ENCODE results near the gene SEPTIN8. TPM values are rescaled to one million over a fixed set of nuclear protein-coding genes. Genes with fewer than 3 reads are reported as not detected.

Gene SEPTIN8
- polyA plus RNA-seq, 1 of the 3 experiments (the other 2 are of a cell fraction) = 54.9 TPM

DNA sequence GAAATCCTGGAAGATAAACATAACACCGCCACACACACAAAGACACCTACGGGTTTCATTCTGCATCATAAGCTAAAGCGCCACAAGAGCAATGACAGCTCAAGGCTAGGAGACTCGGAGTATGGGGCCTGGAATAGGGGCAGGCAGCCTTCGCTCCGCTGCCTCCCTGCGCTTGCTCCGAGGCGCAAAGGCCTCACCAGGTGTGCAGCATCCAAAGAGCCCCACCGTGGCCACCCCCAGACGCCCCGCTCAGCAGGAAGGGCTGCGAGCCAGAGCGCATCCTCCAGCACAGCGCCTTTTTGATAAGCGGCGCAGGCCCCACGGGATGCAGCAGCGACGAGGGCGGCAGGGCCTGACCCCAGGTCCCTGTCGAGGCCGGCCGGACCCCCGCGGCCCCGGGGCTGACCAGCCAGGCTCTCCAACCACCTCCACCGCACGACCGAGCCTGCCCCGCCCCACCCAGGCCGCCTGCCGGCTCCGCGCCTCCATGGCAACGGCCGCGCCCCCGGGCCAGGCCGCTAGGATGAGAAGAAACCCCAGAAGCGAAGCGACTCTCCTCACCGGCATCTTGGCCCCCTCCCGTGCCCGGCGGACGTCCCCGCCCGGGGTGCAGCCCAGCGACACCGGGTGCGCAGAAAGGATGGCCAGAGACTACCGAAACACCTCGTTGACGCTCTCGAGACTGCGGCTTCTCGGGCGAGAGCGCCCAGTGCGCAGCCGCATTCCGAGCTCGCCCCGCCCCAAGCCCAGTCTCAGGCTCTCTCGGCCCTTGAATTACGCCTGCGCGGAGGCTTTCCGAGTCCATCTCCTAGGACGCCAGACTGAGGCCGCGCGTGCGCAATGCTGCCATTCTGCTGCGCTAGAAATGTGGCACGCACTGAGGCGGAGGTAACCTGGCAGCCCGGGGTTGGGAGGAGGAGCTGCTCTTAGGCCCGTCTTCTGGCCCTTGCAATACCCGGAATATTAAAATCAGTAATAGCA, 39.9 kb downstream of the SEPTIN8 start, which contains the start of gene KIF3A:
Gene KIF3A (minus strand): TSS at position 694 of the 981 bp plus-strand sequence. CDS start 127 bp downstream, at position 567.
- Histone ChIP-seq H3K36me3 (replicated peaks in 1 of 2; ENCODE audit: control insufficient read depth in 1 of 2, insufficient read depth in 2 of 2, low read length in 1 of 2) (peaks cover 4 to 10% of the 10 kb centered on the region in 2 experiments), H3K27ac (ENCODE audit: low read depth in 2 of 2, low read length in 1 of 2) (peak within 1 kb of the TSS; percentile 53 to 83; a peak in 3 of 4 replicates), H3K9ac (peak within 1 kb of the TSS; percentile 74), H3K9me3 (no peaks in the 10 kb centered on the region), H3K4me1 (ENCODE audit: control insufficient read depth in 1 of 2, insufficient read depth in 2 of 2, low read depth in 1 of 2, low read length in 1 of 2) (peaks cover 3 to 6% of the 10 kb centered on the region in 2 experiments; a peak in 2 of 4 replicates), H3K27me3 (ENCODE audit: insufficient read depth) (no peaks in the 10 kb centered on the region), H4K20me1 (ENCODE audit: insufficient read depth) (peaks cover 5% of the 10 kb centered on the region), H3F3A (replicated peaks; ENCODE audit: insufficient read depth) (no peaks in the 10 kb centered on the region), H3K9me2 (no peaks in the 10 kb centered on the region), H3K4me2 (peak within 1 kb of the TSS; percentile 89), H3K79me2 (ENCODE audit: insufficient read depth) (peaks cover 37% of the 10 kb centered on the region; the same call in 1 of the 2 replicates), H3K4me3 (ENCODE audit: low read depth in 2 of 2, low read length in 1 of 2) (peak within 1 kb of the TSS; percentile 88 to 89), H2AFZ (ENCODE audit: low read depth) (peak within 1 kb of the TSS; percentile 89)
- WGBS (ENCODE audit: low lambda C conversion rate) = under 1% methylated on average over 25 of the region's 81 CpGs
- DNase-seq = peak; percentile 100
- ChIA-PET POLR2A (interaction anchor here (1.1 kb wide), 1 partner anchor 19 kb away, joined by 4 read pairs; no protein-coding TSS in a partner anchor), CTCF (interaction anchor here (0.6 to 1.8 kb wide), 10 partner anchors 9 to 236 kb away, joined by 3 to 7 read pairs (median 4); partner anchors contain the start of genes CCNI2, GDF9 and UQCRQ)
- TF ChIP-seq FOSL2 (IDR thresholded peaks at IDR 0.05; ENCODE audit: borderline replicate concordance, low read depth) (no peak), TAF1 (IDR thresholded peaks at IDR 0.05; ENCODE audit: borderline replicate concordance, low read depth, low read length) (peak; percentile 54; the same call in 1 of the 2 replicates), JUND (IDR thresholded peaks at IDR 0.05) (no peak), CHD2 (IDR thresholded peaks at IDR 0.05; ENCODE audit: low read length, partially characterized antibody) (no peak), SIN3A (IDR thresholded peaks at IDR 0.05; ENCODE audit: borderline replicate concordance, low read depth, low read length) (peak; percentile 29; the same call in 1 of the 2 replicates), GABPA (IDR thresholded peaks at IDR 0.05; ENCODE audit: low read depth) (no peak), NRF1 (IDR thresholded peaks at IDR 0.05; ENCODE audit: low read depth, low read length) (peak; percentile 95), MXI1 (IDR thresholded peaks at IDR 0.05; ENCODE audit: low read depth, low read length) (peak; percentile 38), POLR2AphosphoS5 (IDR thresholded peaks at IDR 0.05; ENCODE audit: low read depth, low read length) (peak; percentile 83)
- TF ChIP-seq, protein P1, sequence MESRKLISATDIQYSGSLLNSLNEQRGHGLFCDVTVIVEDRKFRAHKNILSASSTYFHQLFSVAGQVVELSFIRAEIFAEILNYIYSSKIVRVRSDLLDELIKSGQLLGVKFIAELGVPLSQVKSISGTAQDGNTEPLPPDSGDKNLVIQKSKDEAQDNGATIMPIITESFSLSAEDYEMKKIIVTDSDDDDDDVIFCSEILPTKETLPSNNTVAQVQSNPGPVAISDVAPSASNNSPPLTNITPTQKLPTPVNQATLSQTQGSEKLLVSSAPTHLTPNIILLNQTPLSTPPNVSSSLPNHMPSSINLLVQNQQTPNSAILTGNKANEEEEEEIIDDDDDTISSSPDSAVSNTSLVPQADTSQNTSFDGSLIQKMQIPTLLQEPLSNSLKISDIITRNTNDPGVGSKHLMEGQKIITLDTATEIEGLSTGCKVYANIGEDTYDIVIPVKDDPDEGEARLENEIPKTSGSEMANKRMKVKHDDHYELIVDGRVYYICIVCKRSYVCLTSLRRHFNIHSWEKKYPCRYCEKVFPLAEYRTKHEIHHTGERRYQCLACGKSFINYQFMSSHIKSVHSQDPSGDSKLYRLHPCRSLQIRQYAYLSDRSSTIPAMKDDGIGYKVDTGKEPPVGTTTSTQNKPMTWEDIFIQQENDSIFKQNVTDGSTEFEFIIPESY (IDR thresholded peaks at IDR 0.05; ENCODE audit: borderline replicate concordance, low read depth) = 0 out of 2 replicates have a peak, but pooled peaks have one; percentile 54
- TF ChIP-seq, protein P2, sequence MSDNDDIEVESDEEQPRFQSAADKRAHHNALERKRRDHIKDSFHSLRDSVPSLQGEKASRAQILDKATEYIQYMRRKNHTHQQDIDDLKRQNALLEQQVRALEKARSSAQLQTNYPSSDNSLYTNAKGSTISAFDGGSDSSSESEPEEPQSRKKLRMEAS (IDR thresholded peaks at IDR 0.05; ENCODE audit: low read depth) = peak; percentile 30; the same call in 1 of the 2 replicates

DNA sequence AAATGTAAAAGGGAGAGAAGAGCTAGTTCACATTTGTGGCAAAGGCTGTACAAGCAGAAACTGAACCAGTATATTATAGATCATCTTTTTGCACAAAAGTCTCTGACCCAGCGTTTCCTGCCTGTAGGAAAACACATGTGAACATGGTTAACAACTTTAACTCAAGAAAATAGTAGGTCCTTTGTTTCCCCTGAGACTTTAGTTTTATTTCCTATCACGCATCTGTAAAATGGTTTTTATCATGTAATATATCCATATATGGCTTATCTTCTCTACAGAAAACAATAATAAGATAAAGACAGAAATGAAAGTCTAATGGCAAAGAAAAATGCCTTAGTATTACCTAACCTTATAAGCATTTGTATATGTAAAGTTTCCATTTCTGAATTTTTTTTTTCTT, 42.4 kb downstream of the SEPTIN8 start:
- TF ChIP-seq, protein P3, sequence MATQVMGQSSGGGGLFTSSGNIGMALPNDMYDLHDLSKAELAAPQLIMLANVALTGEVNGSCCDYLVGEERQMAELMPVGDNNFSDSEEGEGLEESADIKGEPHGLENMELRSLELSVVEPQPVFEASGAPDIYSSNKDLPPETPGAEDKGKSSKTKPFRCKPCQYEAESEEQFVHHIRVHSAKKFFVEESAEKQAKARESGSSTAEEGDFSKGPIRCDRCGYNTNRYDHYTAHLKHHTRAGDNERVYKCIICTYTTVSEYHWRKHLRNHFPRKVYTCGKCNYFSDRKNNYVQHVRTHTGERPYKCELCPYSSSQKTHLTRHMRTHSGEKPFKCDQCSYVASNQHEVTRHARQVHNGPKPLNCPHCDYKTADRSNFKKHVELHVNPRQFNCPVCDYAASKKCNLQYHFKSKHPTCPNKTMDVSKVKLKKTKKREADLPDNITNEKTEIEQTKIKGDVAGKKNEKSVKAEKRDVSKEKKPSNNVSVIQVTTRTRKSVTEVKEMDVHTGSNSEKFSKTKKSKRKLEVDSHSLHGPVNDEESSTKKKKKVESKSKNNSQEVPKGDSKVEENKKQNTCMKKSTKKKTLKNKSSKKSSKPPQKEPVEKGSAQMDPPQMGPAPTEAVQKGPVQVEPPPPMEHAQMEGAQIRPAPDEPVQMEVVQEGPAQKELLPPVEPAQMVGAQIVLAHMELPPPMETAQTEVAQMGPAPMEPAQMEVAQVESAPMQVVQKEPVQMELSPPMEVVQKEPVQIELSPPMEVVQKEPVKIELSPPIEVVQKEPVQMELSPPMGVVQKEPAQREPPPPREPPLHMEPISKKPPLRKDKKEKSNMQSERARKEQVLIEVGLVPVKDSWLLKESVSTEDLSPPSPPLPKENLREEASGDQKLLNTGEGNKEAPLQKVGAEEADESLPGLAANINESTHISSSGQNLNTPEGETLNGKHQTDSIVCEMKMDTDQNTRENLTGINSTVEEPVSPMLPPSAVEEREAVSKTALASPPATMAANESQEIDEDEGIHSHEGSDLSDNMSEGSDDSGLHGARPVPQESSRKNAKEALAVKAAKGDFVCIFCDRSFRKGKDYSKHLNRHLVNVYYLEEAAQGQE (IDR thresholded peaks at IDR 0.05; ENCODE audit: low read depth, low read length) = no peak
- no peak for TF ChIP-seq NRF1 (IDR thresholded peaks at IDR 0.05; ENCODE audit: low read depth, low read length)
- no peak for TF ChIP-seq TCF12 (IDR thresholded peaks at IDR 0.05)
- Histone ChIP-seq H3K9me3 (no peaks in the 10 kb centered on the region), H3K4me3 (ENCODE audit: low read depth in 2 of 2, low read length in 1 of 2) (no peak overlapping the region), H3K4me2 (no peak overlapping the region), H4K20me1 (ENCODE audit: insufficient read depth) (peaks cover 5% of the 10 kb centered on the region), H3K27me3 (ENCODE audit: insufficient read depth) (no peaks in the 10 kb centered on the region), H3K27ac (ENCODE audit: low read depth in 2 of 2, low read length in 1 of 2) (no peak overlapping the region), H3K79me2 (ENCODE audit: insufficient read depth) (peaks cover 50% of the 10 kb centered on the region), H3K4me1 (ENCODE audit: control insufficient read depth in 1 of 2, insufficient read depth in 2 of 2, low read depth in 1 of 2, low read length in 1 of 2) (peaks cover 3 to 6% of the 10 kb centered on the region in 2 experiments; a peak in 2 of 4 replicates), H2AFZ (ENCODE audit: low read depth) (no peak overlapping the region), H3K9ac (no peak overlapping the region), H3K36me3 (replicated peaks in 1 of 2; ENCODE audit: control insufficient read depth in 1 of 2, insufficient read depth in 2 of 2, low read length in 1 of 2) (peaks cover 10 to 13% of the 10 kb centered on the region in 2 experiments), H3F3A (replicated peaks; ENCODE audit: insufficient read depth) (no peaks in the 10 kb centered on the region), H3K9me2 (no peaks in the 10 kb centered on the region)
- no peak for DNase-seq
- 92% methylated on average over 2 of the region's 2 CpGs for WGBS (ENCODE audit: low lambda C conversion rate)
- CTCF ChIA-PET = interaction anchor here (1.5 to 3.1 kb wide), 3 partner anchors 19 to 208 kb away, joined by 4 to 11 read pairs (median 9); no protein-coding TSS in a partner anchor
- POLR2A ChIA-PET = no interaction called here
